CD8-positive, alpha-beta memory T cell (primary cell): ENCODE results near the gene CRYBB3. TPM values are rescaled to one million over a fixed set of nuclear protein-coding genes. Genes with fewer than 3 reads are reported as not detected.

Source experiments
- CTCF ChIA-PET: fragments of 350-600 bp; sonication (Branson Sonifier 250); formaldehyde crosslinking; loops from one replicate; lab custom pipeline; 2021; ENCODE audit warnings: antibody characterized with exemption; lab: Charles Lee
- POLR2A ChIA-PET: fragments of 350-600 bp; sonication (Branson Sonifier 250); formaldehyde crosslinking; loops from one replicate; lab custom pipeline; 2021; ENCODE audit warnings: antibody characterized with exemption; lab: Charles Lee
- DNase-seq, 5 donors: peaks; one replicate each; pipeline versions ENCODE4 v3.0.0 to v3.0.0-alpha.2; 2020 to 2022; ENCODE audit warnings: mixed read lengths in 1 of 5
- H3K27ac ChIP-seq: one replicate; pipeline ENCODE4 v1.7.0; 2013; ENCODE audit warnings: low read depth, mild to moderate bottlenecking, low read length, moderate library complexity
- H3K27me3 ChIP-seq: 2 replicates; pipeline ENCODE4 v1.7.0; 2013; ENCODE audit warnings: low read length, mild to moderate bottlenecking; ENCODE audit not compliant: insufficient read depth, poor library complexity, severe bottlenecking
- H3K36me3 ChIP-seq: 2 replicates; pipeline ENCODE4 v1.7.0; 2013; ENCODE audit warnings: mild to moderate bottlenecking, low read length, moderate library complexity; ENCODE audit not compliant: insufficient read depth
- H3K4me1 ChIP-seq: 2 replicates; pipeline ENCODE4 v1.7.0; 2013; ENCODE audit warnings: mild to moderate bottlenecking, low read length, moderate library complexity; ENCODE audit not compliant: insufficient read depth
- H3K4me3 ChIP-seq: 2 replicates; pipeline ENCODE4 v1.7.0; 2013; ENCODE audit warnings: mild to moderate bottlenecking, low read length
- H3K9me3 ChIP-seq: 2 replicates; pipeline ENCODE4 v1.7.0; 2013; ENCODE audit warnings: mild to moderate bottlenecking, low read length
- H3K27ac Mint-ChIP-seq, 8 donors: one replicate each; pipeline ENCODE4 v1.8.0; 2020 to 2021; ENCODE audit warnings: mixed read lengths in 8 of 8, mild to moderate bottlenecking in 6 of 8, inconsistent platforms in 3 of 8, moderate library complexity in 3 of 8
- H3K27me3 Mint-ChIP-seq, 2 donors: one replicate each; pipeline ENCODE4 v1.8.0; 2020 to 2021; ENCODE audit warnings: mixed read lengths in 2 of 2, mild to moderate bottlenecking in 1 of 2, moderate library complexity in 1 of 2
- H3K36me3 Mint-ChIP-seq, 3 donors: one replicate each; pipeline ENCODE4 v1.8.0; 2020 to 2021; ENCODE audit warnings: mixed read lengths in 3 of 3, inconsistent platforms in 1 of 3, mild to moderate bottlenecking in 1 of 3
- H3K4me1 Mint-ChIP-seq, 3 donors: one replicate each; pipeline ENCODE4 v1.8.0; 2020 to 2021; ENCODE audit warnings: mixed read lengths in 3 of 3, inconsistent platforms in 1 of 3, mild to moderate bottlenecking in 1 of 3
- H3K4me3 Mint-ChIP-seq, 7 donors: one replicate each; pipeline ENCODE4 v1.8.0; 2020 to 2021; ENCODE audit warnings: mixed read lengths in 7 of 7, mild to moderate bottlenecking in 6 of 7, moderate library complexity in 4 of 7, inconsistent platforms in 2 of 7
- H3K9me3 Mint-ChIP-seq, 5 donors: one replicate each; pipeline ENCODE4 v1.8.0; 2020 to 2022; ENCODE audit warnings: mixed read lengths in 5 of 5, mild to moderate bottlenecking in 3 of 5, moderate library complexity in 2 of 5, inconsistent platforms in 1 of 5
- polyA plus RNA-seq: library from polyadenylated mRNA; unstranded; fragments of 300-500 nt; fragmentation: Illumina TruSeq; gene quantifications from one replicate; pipeline ENCODE4 v1.2.3, GENCODE V29; 2021
- total RNA-seq, 2 experiments: library from RNA; stranded (reverse); gene quantifications; one replicate each; pipeline ENCODE4 v1.2.3, GENCODE V29; 2021

Gene CRYBB3
- total and polyA plus RNA-seq, 3 experiments from 2014 or later = 0.26 to 0.47 TPM; not detected in 1

DNA sequence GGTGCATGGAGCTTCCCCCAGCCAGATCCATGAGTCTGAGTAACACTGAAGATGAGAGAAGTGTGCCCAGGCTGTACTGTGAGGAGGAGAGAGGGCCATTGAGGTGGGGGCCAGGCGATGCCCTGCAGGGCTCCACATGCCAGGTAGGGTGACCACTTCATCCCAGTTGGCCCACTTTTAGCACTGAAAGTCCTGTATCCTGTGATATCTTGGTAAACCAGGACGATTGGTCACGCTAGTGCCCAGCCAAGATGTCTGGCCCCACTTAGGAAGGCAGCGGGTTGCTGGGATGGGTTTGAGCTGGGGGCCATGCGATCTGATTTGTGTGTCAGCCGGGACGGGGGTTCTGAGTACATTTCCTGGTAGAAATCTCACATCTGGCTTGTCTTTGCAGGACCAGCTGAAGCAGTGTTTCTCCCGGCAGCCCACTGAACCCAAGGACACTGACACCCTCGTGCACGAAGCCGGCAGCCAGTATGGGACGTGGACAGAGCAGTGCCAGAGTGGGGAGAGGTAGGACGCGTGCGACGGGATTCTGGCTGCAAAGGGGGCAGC lies 29.2 kb upstream of the CRYBB3 start:
- Histone ChIP-seq H3K4me3 (no peak overlapping the region), H3K4me1 (no peaks in the 10 kb centered on the region), H3K27ac (no peak overlapping the region), H3K36me3 (no peaks in the 10 kb centered on the region), H3K9me3 (no peaks in the 10 kb centered on the region), H3K27me3 (no peaks in the 10 kb centered on the region)
- Mint-ChIP-seq H3K27ac (no peak overlapping the region), H3K36me3 (peaks cover 0 to 24% (median 2%) of the 10 kb centered on the region in 3 donors), H3K27me3 (peaks cover 0 to 2% of the 10 kb centered on the region in 2 donors), H3K4me3 (no peak overlapping the region), H3K4me1 (no peaks in the 10 kb centered on the region), H3K9me3 (no peaks in the 10 kb centered on the region)
- POLR2A ChIA-PET = no interaction called here
- CTCF ChIA-PET = interaction anchor here (1.4 kb wide), 1 partner anchor 32 kb away, joined by 3 read pairs; no protein-coding TSS in a partner anchor
- DNase-seq = no peak

DNA sequence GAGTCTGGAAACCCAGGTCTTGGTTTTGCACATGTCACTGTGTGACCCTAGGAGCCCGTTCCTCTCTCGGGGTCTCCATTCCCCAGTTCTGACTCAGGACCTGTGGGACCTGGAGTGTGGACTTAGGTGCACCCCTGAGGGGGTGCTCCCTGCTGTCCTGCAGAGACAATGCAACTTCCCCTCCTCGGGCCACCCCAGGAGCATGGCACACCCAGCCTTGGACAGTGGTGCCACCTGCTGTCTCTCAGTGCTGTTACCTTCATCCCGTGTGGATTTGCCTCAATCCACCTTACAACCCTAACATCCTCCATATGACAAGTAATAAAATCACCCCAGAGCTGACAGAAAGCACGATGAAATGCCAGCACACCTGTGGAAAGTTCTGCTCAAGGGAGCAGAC lies 27.5 kb upstream of the CRYBB3 start:
- Histone ChIP-seq H3K27ac (no peak overlapping the region), H3K27me3 (no peaks in the 10 kb centered on the region), H3K4me3 (no peak overlapping the region), H3K36me3 (no peaks in the 10 kb centered on the region), H3K9me3 (no peaks in the 10 kb centered on the region), H3K4me1 (no peaks in the 10 kb centered on the region)
- no peak overlapping the region for H3K4me3 Mint-ChIP-seq
- H3K27ac Mint-ChIP-seq = peak overlapping the region in 1 of 8 donors; percentile 30
- peaks cover 0 to 3% of the 10 kb centered on the region in 2 donors for H3K27me3 Mint-ChIP-seq
- peak in 2 of 5 donors; percentile 13 to 55 for DNase-seq
- ChIA-PET CTCF (interaction anchor here (1.1 to 3.4 kb wide), 3 partner anchors 96 to 233 kb away, joined by 3 to 9 read pairs (median 3); no protein-coding TSS in a partner anchor), POLR2A (no interaction called here)
- no peaks in the 10 kb centered on the region for H3K9me3 Mint-ChIP-seq
- H3K4me1 Mint-ChIP-seq = no peaks in the 10 kb centered on the region
- H3K36me3 Mint-ChIP-seq = peaks cover under 1 to 40% (median 3%) of the 10 kb centered on the region in 3 donors

GRCh38 chr22:25174156-25174887 lies 25.3 kb upstream of the CRYBB3 start:
- Mint-ChIP-seq H3K4me1 (no peaks in the 10 kb centered on the region), H3K9me3 (peaks cover 0 to under 1% (median 0%) of the 10 kb centered on the region in 5 donors), H3K27ac (no peak overlapping the region), H3K27me3 (peaks cover 0 to 1% of the 10 kb centered on the region in 2 donors), H3K4me3 (no peak overlapping the region), H3K36me3 (peaks cover 6 to 50% (median 7%) of the 10 kb centered on the region in 3 donors)
- POLR2A ChIA-PET = no interaction called here
- no peaks in the 10 kb centered on the region for H3K4me1 ChIP-seq
- CTCF ChIA-PET = interaction anchor here (1.3 to 3.4 kb wide), 2 partner anchors 62 to 115 kb away, joined by 3 to 9 read pairs; no protein-coding TSS in a partner anchor
- H3K27me3 ChIP-seq = no peaks in the 10 kb centered on the region
- no peaks in the 10 kb centered on the region for H3K9me3 ChIP-seq
- H3K36me3 ChIP-seq = no peaks in the 10 kb centered on the region
- H3K27ac ChIP-seq = no peak overlapping the region
- DNase-seq = no peak
- no peak overlapping the region for H3K4me3 ChIP-seq

- peak overlapping the region in 1 of 8 donors; percentile 74 for H3K27ac Mint-ChIP-seq
- no peak for DNase-seq
- no peak overlapping the region for H3K27ac ChIP-seq
- ChIA-PET POLR2A (no interaction called here), CTCF (no interaction called here)
- H3K27me3 ChIP-seq = no peaks in the 10 kb centered on the region
- no peak overlapping the region for H3K4me3 Mint-ChIP-seq
- no peaks in the 10 kb centered on the region for H3K4me1 Mint-ChIP-seq
- H3K4me3 ChIP-seq = no peak overlapping the region
- peaks cover 10 to 56% (median 12%) of the 10 kb centered on the region in 3 donors for H3K36me3 Mint-ChIP-seq
- no peaks in the 10 kb centered on the region for H3K9me3 ChIP-seq
- no peaks in the 10 kb centered on the region for H3K4me1 ChIP-seq
- H3K36me3 ChIP-seq = no peaks in the 10 kb centered on the region
- peaks cover 0 to 6% (median 0%) of the 10 kb centered on the region in 5 donors for H3K9me3 Mint-ChIP-seq
- H3K27me3 Mint-ChIP-seq = peaks cover 0 to 1% of the 10 kb centered on the region in 2 donors
Observed at GRCh38 chr22:25174888-25175411, 24.7 kb upstream of the CRYBB3 start.

GRCh38 chr22:25176175-25176574 lies 23.5 kb upstream of the CRYBB3 start:
- ChIA-PET POLR2A (no interaction called here), CTCF (no interaction called here)
- H3K27ac Mint-ChIP-seq = no peak overlapping the region
- H3K36me3 Mint-ChIP-seq = peaks cover 10 to 52% (median 14%) of the 10 kb centered on the region in 3 donors
- H3K9me3 ChIP-seq = no peaks in the 10 kb centered on the region
- no peaks in the 10 kb centered on the region for H3K4me1 ChIP-seq
- no peaks in the 10 kb centered on the region for H3K27me3 ChIP-seq
- no peaks in the 10 kb centered on the region for H3K4me1 Mint-ChIP-seq
- no peak overlapping the region for H3K27ac ChIP-seq
- H3K9me3 Mint-ChIP-seq = peaks cover 0 to 7% (median 0%) of the 10 kb centered on the region in 5 donors
- no peak overlapping the region for H3K4me3 Mint-ChIP-seq
- H3K4me3 ChIP-seq = no peak overlapping the region
- DNase-seq = no peak
- peaks cover 0 to 1% of the 10 kb centered on the region in 2 donors for H3K27me3 Mint-ChIP-seq
- no peaks in the 10 kb centered on the region for H3K36me3 ChIP-seq

- Mint-ChIP-seq H3K27me3 (peaks cover 0 to 1% of the 10 kb centered on the region in 2 donors), H3K4me1 (no peaks in the 10 kb centered on the region), H3K36me3 (peaks cover 10 to 54% (median 14%) of the 10 kb centered on the region in 3 donors)
Observed at GRCh38 chr22:25176799-25177198, 22.9 kb upstream of the CRYBB3 start.

GRCh38 chr22:25177226-25177625 lies 22.4 kb upstream of the CRYBB3 start:
- Mint-ChIP-seq H3K4me1 (no peaks in the 10 kb centered on the region), H3K27me3 (peaks cover 0 to 1% of the 10 kb centered on the region in 2 donors), H3K4me3 (no peak overlapping the region), H3K9me3 (peaks cover 0 to 7% (median 0%) of the 10 kb centered on the region in 5 donors), H3K36me3 (peaks cover 9 to 56% (median 14%) of the 10 kb centered on the region in 3 donors), H3K27ac (no peak overlapping the region)
- H3K4me1 ChIP-seq = no peaks in the 10 kb centered on the region
- no peaks in the 10 kb centered on the region for H3K36me3 ChIP-seq
- DNase-seq = no peak
- H3K27ac ChIP-seq = no peak overlapping the region
- no peaks in the 10 kb centered on the region for H3K9me3 ChIP-seq
- ChIA-PET POLR2A (no interaction called here), CTCF (no interaction called here)
- H3K4me3 ChIP-seq = no peak overlapping the region
- no peaks in the 10 kb centered on the region for H3K27me3 ChIP-seq

More at GRCh38 chr22:25176799-25177198, 22.9 kb upstream of the CRYBB3 start:
- peaks cover 0 to 7% (median 0%) of the 10 kb centered on the region in 5 donors for H3K9me3 Mint-ChIP-seq
- ChIA-PET CTCF (no interaction called here), POLR2A (no interaction called here)
- H3K27ac ChIP-seq = no peak overlapping the region
- no peaks in the 10 kb centered on the region for H3K4me1 ChIP-seq
- H3K36me3 ChIP-seq = no peaks in the 10 kb centered on the region
- no peak for DNase-seq
- no peak overlapping the region for H3K4me3 ChIP-seq
- H3K27ac Mint-ChIP-seq = no peak overlapping the region
- no peak overlapping the region for H3K4me3 Mint-ChIP-seq
- H3K9me3 ChIP-seq = no peaks in the 10 kb centered on the region
- no peaks in the 10 kb centered on the region for H3K27me3 ChIP-seq

- Mint-ChIP-seq H3K4me1 (no peaks in the 10 kb centered on the region), H3K4me3 (no peak overlapping the region), H3K27me3 (peaks cover 0 to 1% of the 10 kb centered on the region in 2 donors), H3K36me3 (peaks cover 9 to 57% (median 14%) of the 10 kb centered on the region in 3 donors), H3K9me3 (peaks cover 0 to 7% (median 0%) of the 10 kb centered on the region in 5 donors), H3K27ac (no peak overlapping the region)
- no peaks in the 10 kb centered on the region for H3K36me3 ChIP-seq
- no peaks in the 10 kb centered on the region for H3K27me3 ChIP-seq
- no peak overlapping the region for H3K4me3 ChIP-seq
- DNase-seq = no peak
- ChIA-PET CTCF (no interaction called here), POLR2A (no interaction called here)
- no peaks in the 10 kb centered on the region for H3K9me3 ChIP-seq
- no peak overlapping the region for H3K27ac ChIP-seq
- no peaks in the 10 kb centered on the region for H3K4me1 ChIP-seq
Observed at GRCh38 chr22:25177895-25178294, 21.8 kb upstream of the CRYBB3 start.
